ENCODE measurements around the gene PPP1R16B.
"Not testable (repeated sequence)": the region's sequence is repeated elsewhere in the genome, so short reads cannot be mapped to it uniquely, and the experiment has no call there.

PPP1R16B gene

DNA sequence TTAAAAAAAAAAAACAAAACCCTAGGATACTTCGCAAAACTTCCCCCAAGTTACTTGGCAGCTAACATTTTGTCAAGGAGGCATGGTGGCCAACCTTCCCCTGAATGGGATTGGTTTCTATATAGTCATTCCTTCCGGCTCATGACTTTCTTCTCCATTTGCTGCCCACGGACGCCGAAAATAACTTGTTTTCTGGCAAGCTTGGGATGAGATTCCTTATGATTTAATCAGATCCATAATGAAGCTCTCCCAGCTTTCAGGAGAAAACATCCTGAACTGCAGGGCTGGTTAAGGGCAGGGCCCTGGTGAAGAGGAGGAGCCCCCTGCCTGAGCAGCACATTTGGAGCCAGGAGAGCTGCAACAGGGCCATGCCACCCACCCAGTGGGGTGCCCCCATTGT is 49.9 kb downstream of the PPP1R16B start:
- peak; percentile 41 for DNase-seq

DNA sequence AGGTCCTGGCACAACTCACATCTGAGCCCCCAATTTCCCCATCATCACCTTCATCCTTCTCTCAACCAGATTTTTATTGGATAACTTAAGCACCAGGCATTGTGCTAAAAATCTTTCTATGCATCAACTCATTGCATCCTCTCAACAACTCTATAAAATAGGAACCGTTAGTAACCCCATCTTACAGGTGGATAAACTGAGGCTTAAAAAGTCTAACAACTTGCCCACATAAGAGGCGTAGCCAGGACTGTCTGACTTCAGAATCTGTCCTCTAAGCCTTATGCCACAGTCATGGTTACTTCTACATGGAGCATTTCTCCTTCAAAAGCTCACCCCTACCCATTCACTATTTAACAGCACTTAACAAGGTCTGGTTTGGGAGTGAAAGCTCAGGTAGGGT is 51.1 kb downstream of the PPP1R16B start:
- DNase-seq = no peak

DNA sequence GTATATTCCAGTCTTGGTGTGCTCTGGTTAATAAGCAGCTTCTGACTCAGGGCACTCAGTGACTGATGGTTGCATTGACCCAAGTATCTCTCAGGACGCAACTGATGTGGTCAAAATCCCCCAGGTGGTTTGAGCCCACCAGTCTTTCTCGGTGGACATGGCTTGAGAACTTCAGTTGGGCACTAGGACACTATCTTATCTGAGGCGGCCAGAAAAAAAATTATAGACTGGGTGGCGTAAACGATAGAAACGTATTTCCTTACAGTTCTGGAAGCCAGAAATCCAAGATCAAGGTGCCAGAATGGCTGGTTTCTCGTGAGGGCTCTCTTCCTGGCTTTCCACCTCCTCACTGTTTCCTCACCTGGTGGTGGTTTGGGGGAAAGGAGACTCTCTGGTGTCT is 52.2 kb downstream of the PPP1R16B start:
- no peak for DNase-seq

DNA sequence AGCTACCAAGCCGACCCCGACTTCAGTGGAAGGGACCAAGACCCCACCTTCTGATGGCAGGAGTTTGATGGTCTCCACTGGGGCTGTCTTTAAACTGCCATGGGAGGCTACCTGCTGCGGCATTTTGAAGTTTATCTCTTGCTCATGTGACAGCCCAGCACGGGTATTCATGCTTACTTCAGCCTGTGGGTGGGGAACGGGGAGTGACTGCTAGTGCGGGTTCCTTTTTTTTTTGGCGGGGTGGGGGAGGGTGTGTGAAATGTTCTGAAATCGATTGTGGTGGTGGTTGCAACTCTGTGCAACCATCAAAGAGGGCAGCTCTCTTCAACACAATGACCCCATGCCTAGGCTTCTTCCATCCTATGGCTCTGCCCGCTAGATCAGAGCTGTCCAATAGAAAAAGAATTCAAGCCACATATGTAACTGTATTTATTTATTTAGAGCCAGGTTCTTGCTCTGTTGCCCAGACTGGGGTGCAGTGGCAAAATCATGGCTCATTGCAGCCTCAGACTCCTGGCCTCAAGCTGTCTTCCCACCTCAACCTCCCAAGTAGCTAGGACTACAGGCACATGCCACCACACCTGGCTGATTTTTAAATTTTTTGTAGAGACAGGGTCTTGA is 53.7 kb downstream of the PPP1R16B start:
- no peak for DNase-seq

DNA sequence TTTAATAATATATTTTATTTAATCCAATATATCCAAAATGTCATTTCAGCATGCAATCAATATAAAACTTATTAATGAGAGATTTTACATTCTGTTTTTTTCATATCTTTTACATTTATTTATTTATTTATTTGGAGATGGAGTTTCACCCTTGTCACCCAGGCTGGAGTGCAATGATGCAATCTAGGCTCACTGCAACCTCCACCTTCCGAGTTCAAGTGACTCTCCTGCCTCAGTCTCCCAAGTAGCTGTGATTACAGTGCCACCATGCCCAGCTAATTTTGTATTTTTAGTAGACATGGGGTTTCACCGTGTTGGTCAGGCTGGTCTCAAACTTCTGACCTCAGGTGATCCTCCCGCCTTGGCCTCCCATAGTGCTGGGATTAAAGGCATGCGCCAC is 54.4 kb downstream of the PPP1R16B start:
- not testable (repeated sequence) for DNase-seq

DNA sequence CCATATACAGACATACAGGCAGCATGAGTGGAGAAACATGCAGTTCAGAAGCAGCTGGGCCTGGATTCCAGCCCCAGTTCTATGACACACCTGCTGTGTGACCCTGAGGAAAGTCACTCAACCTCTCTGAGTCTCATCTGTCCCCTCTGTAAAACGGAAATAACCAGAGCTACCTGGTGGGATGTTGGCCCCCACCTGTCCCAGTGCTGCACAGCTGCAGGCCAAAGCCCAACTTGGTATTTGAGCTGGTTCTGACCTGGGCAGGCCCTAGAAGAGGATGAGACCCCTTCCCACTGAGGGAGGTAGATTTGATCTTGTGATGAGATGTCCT is 55.5 kb downstream of the PPP1R16B start:
- no peak for DNase-seq

DNA sequence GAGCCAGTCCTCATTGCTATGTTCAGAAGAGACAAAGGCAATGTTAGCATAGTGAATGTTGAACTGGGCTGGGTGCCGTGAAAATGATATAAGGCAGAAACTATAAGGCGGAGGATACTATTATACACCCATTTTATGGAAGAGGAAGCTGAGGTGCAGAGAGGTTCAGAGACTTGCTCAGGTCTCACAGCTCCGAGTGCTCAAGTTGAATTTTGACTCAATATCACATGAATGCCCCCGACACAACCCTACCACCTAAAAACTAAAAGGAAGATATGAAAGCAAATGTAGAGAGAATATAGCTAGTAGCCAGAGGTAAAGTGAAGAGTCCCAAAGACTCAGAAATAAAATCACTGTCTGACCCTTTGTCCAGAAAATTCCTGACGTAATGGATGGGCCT is 56.7 kb downstream of the PPP1R16B start:
- DNase-seq = no peak

DNA sequence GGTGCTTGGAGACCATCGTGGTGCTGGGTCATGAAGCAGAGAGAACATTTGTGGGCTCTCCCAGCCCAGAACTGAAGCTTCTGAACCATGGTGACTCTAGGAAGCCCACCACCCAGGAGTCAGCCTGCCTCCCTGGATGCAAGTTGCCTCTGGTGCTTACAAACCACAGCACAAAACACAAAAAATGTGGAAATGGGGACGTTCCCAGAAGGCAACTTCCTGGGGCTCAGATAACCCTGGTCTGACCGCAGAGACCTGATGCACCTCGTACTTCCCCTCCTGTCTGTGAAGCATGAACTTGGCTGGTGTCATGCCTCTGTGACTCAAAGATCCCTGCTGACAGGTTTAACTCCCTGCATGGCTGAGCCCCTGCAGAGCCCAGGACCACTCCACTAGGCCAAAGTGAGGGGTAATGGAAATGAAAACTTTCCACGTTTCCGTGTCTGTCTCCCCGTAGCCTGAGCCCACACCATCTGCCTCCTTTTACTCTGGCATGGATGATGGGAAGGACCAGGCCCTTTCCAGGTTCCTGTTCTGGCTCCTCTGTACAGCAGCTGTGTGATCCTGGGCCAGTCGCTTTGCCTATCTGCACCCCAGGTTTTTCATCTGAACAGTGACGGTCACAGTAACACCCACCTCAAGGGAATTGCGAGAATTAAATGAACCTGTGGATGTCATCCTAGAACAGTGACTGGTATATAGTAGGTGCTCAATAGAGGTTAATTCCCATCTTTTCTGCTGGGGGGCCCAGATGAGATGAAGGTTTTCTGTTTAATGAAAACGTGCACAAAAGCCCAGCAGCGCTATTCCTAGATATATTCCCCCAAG is 57.7 kb downstream of the PPP1R16B start:
- no peak for DNase-seq

DNA sequence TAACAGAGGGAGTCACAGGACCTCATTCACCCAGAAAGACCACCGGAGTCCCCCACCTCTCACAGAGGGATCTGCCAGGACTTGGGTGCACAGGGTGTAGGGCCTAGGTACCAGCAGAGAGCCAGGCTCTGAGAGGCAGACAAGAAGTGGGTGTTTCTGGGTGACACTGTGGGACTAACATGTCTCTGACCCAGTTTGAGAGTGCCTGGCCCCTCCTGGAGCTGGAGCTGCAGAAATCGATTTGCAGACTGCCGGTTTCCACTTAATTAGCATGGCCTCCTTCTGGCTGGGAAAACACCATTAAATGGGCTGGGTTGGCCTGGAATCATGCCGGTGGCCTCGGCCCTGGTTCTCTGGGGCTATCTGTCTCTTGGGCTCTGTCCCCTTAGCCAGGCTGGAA is 59.2 kb downstream of the PPP1R16B start:
- no peak for DNase-seq

DNA sequence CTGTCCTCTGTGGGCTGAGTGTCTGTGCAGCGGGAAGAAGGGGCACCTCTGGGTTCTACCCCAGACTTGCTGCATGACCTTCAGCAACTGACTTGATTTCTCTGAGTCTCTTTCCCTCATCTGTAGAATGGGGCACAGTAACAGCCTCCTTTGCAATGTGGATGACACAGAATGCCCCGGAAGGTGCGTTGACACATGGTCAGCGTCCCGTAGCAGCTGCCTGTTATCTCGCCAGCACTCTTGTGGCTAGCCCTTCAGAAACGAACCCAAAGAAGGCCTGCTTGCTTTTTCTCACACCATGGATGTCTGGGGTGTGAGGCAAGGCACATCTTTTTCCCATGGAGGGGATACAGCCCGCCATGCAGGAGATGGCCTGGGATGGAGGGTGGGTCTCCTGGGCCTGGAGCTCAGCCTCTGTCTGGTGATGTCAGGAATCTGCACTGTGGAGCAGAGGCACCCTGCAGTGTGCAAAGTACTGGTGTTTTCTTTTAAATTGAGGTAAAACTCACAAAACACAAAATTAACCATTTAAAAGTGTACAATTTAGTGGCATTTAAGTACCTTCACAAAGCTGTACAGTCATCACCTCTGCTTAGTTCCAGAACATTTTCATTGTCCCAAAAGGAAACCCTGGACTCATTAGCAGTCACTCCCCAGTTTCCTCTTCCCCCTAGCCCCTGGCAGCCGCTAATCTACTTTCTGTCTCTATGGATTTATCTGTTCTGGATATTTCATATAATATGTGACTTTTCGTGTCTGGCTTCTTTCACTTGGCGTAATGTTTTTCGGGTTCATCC is 61.0 kb downstream of the PPP1R16B start:
- no peak for DNase-seq

DNA sequence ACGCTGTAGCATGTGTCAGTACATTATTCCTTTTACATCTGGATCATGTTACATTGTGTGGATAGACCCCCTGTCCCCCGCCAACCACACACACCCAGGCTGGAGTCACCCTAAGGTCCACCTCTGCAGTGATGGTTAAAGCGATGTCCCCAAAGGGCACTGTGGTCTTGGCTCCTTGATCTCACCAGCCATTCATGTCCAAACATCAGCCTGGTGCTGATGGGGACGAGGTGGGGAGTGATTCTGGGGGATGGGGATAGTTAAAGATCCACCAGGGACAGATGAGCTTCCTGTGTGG is 61.5 kb downstream of the PPP1R16B start:
- no peak for DNase-seq

DNA sequence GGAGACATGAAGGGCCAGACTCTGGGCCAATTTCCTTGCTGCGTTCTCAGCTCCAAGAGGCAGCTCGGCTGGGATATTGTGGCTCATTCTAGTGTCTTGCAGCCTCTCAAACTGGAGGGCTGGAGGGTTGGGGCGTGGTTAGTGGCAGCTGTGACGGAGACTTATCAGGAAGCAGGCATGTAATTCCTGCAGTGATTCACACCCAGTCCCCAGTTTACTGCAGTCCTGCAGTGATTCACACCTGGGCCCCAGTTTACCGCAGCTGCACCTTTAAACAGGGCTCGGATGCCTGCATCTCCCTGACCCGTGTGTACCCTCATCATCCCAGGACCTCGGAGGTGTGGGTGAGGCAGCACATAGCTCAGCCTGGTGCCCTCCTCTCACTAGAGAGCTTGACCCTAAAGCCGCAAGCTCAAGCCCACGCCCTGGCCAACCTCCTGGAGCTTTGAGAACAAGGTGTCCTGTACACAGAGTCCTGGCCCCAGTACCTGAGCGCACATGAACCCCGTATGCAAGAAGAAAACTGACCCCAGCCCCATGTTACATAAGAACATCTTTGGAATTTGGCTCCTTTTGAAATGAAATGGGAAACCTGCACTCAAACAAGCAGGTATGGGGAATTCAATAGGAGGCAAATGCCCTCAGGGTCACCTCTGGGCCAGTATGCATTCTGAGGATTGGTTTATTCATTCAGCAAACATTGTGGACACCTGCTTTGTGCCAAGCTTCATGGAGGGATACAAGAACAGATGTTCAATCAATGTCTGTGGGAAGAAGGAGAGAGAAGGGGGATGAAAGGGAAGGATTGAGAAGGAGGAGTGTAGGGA is 65.4 kb downstream of the PPP1R16B start:
- no peak for DNase-seq

DNA sequence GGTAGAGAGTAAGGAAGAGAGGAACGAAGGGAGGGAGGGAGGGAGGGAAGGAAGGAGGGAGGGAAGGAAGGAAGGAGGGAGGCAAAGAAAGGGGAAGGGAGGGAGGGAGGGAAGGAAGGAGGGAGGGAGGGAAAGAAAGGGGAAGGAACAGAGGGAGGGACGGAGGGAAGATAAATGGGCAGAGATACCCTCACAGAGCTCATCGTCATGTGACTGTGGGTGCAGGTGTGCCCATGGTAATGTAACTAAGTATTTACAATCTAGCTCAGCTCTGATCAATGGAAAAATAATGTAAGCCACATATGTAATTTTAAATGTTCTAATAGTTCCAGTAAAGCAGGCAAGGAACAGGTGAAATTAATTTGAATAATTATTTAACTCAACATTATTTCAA is 66.1 kb downstream of the PPP1R16B start:
- DNase-seq = no peak

DNA sequence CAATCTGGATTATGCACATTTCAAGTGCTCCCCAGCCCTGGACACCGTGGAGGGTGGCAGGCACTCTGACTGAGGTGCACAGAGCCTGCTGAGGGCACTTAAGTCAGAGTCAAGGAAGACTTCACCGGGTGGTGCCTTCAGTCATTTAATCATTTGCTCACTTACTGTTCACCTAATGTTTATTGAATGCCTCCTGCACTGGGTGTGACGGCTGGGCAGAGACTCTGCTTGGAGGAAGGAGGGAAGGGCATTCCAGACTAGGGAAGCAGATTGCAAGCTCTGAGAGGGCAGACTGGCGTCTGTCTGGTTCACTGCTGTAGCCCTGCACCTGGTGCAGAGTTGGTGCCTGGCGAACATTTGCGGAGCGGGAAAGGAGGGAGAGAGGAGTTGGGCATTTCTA is 66.5 kb downstream of the PPP1R16B start:
- no peak for DNase-seq

DNA sequence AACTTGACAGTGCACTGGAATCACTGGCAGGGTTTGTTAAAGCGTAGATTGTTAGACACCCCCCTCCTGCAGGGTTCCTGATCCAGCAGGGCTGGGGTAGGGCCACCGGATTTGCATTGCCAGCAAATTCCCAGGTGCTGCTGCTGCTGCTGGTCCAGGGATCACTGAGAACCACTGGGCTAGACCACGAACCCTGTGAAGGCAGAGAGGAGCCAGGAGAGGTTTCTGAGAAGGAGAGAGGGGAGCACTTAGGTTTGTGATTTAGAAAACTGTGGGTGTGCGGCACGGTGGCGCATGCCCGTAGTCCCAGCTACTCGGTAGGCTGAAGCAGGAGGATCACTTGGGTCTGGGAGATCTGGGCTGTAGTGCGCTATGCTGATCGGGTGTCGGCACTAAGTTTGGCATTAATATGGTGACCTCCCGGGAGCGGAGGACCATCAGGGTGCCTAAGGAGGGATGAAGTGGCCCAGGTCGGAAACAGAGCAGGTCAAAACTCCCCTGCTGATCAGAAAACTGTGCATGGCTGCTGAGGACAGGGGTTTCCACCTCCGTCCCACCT is 67.1 kb downstream of the PPP1R16B start:
- DNase-seq = no peak

DNA sequence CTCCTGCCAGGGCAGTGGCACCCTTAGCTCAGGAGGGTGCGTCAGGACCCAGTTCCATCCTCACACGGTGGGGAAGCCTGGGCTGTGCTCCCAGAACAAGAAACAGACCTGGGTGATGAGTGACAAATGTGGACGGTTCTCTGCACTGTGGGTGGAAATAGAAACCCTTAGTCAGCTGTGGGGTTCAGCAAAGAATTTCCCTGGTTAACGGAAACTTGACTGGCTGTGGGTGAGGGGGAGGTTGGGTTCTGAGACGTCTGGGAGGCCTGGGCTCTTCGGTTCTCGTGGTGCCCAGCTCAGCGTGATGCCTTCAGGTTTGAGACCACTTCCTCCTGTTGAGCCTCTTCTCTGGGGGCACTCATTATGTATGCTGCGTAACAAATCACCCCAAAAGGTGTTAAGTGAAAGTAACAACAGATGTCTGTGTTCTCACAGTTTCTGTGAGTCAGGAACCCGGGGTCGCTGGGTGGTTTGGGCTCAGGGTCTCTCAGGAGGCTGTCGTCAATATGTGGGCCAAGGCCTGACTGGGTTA is 67.6 kb downstream of the PPP1R16B start:
- no peak for DNase-seq

DNA sequence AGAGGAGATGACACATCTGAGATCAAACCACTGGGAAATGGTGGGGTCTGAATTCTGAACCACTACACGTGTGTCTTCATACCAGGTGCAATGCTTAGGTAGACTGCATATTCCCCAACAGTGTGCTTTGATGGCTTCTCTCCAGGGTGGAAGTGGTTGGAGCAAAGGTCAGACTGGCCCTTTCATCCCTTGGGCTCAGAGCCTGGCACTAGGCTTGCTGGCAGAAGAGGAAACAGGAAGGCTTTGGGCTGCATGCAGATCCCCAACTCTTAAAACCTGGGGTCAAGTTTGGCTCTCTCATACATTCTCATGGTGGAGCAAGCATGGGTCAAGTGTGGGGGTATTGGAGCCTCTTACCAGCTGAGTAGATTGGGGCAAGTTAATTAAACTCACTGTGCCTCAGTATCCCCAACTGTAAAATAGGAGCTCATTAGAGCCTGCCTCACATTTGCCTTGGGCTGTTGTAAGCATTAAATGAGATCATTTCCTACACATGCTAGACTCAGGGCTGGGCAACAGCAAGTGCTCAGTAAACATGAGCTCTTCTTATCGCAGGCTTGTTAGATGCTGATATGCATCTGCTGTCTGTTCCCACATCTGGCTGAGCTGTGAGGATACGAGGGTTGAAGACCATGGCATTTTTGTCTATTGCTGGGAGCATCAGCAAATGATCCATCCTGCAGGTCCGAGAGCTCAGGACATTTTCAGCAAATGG is 69.1 kb downstream of the PPP1R16B start:
- DNase-seq = no peak

DNA sequence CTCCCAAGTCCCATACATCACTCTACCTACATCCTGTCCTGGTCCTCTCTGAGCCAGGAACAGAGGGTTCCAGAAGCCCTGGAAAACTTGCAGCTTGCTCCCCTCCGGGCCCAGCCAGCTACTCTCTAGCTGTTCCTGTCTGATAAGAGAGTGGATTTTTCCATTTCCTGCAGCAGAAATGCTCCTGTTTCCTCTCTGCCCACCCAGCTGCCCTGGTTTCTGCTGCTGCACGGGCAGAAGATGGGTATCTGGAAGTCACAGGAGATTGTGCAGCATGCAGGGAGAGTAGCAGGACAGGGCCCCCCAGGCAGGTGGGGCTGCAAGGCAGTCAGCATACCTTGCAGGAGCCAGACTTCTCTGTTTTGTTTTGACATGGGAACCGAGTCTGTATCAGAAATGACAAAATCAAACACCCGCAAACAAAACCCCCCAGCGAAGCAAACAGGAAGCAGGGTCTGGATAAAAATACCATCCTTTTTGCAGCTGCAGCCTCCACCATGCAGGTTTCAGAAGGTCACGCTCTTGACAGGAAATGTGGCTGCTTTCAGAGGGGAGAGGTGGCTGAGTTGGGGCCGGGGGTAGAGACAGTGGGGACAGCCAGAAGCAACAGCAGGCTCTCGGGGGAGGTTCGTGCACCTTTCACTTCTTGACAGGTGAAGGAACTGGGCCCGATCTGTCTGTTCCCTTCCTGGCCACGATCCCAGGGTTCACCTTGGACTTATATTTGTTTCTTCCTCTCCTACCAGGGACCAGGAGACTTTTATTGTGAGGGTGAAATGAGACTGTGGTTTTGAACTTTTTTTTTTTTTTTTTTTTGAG is 69.9 kb downstream of the PPP1R16B start:
- no peak for DNase-seq

DNA sequence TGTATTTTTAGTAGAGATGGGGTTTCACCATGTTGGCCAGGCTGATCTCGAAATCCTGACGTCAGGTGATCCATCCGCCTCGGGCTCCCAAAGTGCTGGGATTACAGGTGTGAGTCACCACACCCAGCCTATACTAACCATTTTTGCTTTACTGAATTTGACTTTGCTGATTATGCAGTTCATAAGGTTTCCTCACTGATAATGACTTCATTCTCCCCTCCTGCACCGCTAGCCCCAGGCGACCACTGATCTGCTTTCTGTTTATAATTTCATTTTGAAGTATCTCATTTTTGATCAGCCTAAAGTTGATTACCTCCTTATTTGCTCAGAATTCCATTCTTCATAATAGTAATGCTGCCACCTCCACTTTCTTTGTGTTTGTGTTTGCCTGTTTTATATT is 72.0 kb downstream of the PPP1R16B start:
- DNase-seq = no peak

DNA sequence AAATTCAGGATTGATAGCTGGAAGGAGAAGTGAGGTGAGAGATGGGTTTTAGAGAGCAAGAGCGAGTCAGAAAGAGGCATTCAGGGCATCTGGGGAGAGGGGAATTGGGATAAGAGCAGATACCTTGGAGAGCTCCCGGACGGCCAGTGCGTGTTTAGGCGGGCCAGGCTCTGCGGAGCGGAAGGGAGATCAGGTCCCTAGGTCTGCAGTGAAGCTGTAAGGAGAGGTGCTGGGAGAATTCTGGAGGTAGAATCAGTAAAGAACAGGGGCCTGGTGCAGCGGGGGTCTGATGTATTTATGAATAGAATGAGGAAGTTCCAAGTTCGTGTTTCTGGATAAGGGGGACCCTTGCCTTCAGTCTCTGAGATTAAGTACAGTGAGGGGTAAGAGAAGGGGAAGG is 73.4 kb downstream of the PPP1R16B start:
- no peak for DNase-seq

All from NCI-H2081 treated with DMSO at 0.1 percent for 48 hours (cell line).